K562 (cell line): ENCODE measurements around the gene LZTS2. TPM values are rescaled to one million over a fixed set of nuclear protein-coding genes. Genes with fewer than 3 reads are reported as not detected.
A peak's percentile ranks its signal among the peaks of the same experiment; 100 is the strongest.

ENCODE experiments used
- CBX5 ChIP-seq: IDR thresholded peaks from 2 replicates; pipeline ENCODE4 v1.6.1; 2014; ENCODE audit warnings: low read depth, borderline replicate concordance
- CEBPB ChIP-seq: fragments of 450-650 bp; IDR thresholded peaks from 2 replicates; pipeline ENCODE4 v1.6.1; 2016; ENCODE audit warnings: missing genetic modification characterization, missing compliant biosample characterization
- CXXC5 ChIP-seq: fragments of 250-450 bp; sonication (Bioruptor Pico); IDR thresholded peaks from 2 replicates; pipeline ENCODE4 v1.8.0; 2022; ENCODE audit warnings: inconsistent platforms, mild to moderate bottlenecking, moderate library complexity
- ELF2 ChIP-seq: fragments of 250-450 bp; sonication (Bioruptor Pico); IDR thresholded peaks from 2 replicates; pipeline ENCODE4 v1.5.0; 2021; ENCODE audit warnings: mild to moderate bottlenecking
- FOXA3 ChIP-seq, 2 experiments: fragments of 450-650 bp in 1 of 2; sonication (generic) in 1 of 2; formaldehyde crosslinking; IDR thresholded peaks in 1 of 2; conservative IDR thresholded peaks in 1 of 2; 2 replicates each; pipeline versions ENCODE4 v1.4.0 to v1.8.0; 2020 to 2022; ENCODE audit warnings: mild to moderate bottlenecking in 2 of 2, missing genetic modification reagents in 1 of 2
- FOXO4 ChIP-seq: fragments of 450-650 bp; formaldehyde crosslinking; IDR thresholded peaks from 2 replicates; pipeline ENCODE4 v1.4.0; 2020; ENCODE audit warnings: mild to moderate bottlenecking, moderate library complexity
- GTF2E2 ChIP-seq: fragments of 200-800 bp; sonication (Bioruptor generic); IDR thresholded peaks from 2 replicates; pipeline ENCODE4 v1.6.1; 2016; ENCODE audit warnings: missing genetic modification characterization, missing compliant biosample characterization
- KDM4B ChIP-seq, 2 experiments: fragments of 450-650 bp in 1 of 2; sonication (generic) in 1 of 2; IDR thresholded peaks; 2 replicates each; pipeline ENCODE4 v1.6.1; 2016 to 2017; ENCODE audit warnings: borderline replicate concordance in 2 of 2, antibody characterized with exemption in 1 of 2, low read depth in 1 of 2, mild to moderate bottlenecking in 1 of 2
- KDM5B ChIP-seq: fragments of 200-600 bp; sonication (generic); IDR thresholded peaks from 2 replicates; pipeline ENCODE4 v1.6.1; 2012; ENCODE audit warnings: low read depth, mild to moderate bottlenecking, moderate library complexity, low read length, control low read depth, inconsistent platforms; ENCODE audit not compliant: insufficient replicate concordance
- MAFG ChIP-seq: fragments of 450-650 bp; conservative IDR thresholded peaks from 2 replicates; pipeline ENCODE4 v1.6.1; 2016; ENCODE audit warnings: missing genetic modification characterization, missing compliant biosample characterization
- MLLT1 ChIP-seq, 2 experiments: fragments of 450-650 bp; IDR thresholded peaks; 2 replicates each; pipeline ENCODE4 v1.6.1; 2016
- NCOA1 ChIP-seq: fragments of 450-650 bp; IDR thresholded peaks from 2 replicates; pipeline ENCODE4 v1.6.1; 2016; ENCODE audit warnings: low read depth
- PCBP1 ChIP-seq: fragments of 200-400 bp; formaldehyde crosslinking; IDR thresholded peaks from 2 replicates; pipeline ENCODE4 v1.6.1; 2018; ENCODE audit warnings: mild to moderate bottlenecking, low read depth, low read length; ENCODE audit not compliant: poor library complexity, severe bottlenecking
- RBM22 ChIP-seq: fragments of 200-400 bp; formaldehyde crosslinking; IDR thresholded peaks from 2 replicates; pipeline ENCODE4 v1.6.1; 2018; ENCODE audit warnings: low read length, low read depth; ENCODE audit not compliant: poor library complexity, severe bottlenecking
- RCOR1 ChIP-seq, 2 experiments: IDR thresholded peaks; 2 replicates each; pipeline ENCODE4 v1.6.1; 2012; ENCODE audit warnings: low read depth in 2 of 2, low read length in 2 of 2, borderline replicate concordance in 1 of 2, improper control_type of control experiment in 1 of 2
- SPI1 ChIP-seq: IDR thresholded peaks from 2 replicates; pipeline ENCODE4 v1.6.1; 2011; ENCODE audit warnings: low read depth, low read length, control low read depth, borderline replicate concordance
- U2AF2 ChIP-seq: fragments of 200-400 bp; formaldehyde crosslinking; optimal IDR thresholded peaks from 2 replicates; pipeline ENCODE3; 2017; ENCODE audit warnings: low read depth, mild to moderate bottlenecking, low read length
- XRCC3 ChIP-seq: fragments of 450-650 bp; IDR thresholded peaks from 2 replicates; pipeline ENCODE4 v1.6.1; 2017; ENCODE audit warnings: mild to moderate bottlenecking, moderate library complexity
- ZNF146 ChIP-seq: IDR thresholded peaks from one replicate; pipeline ENCODE4 v1.6.1; 2018; ENCODE audit warnings: missing compliant biosample characterization; ENCODE audit not compliant: unreplicated experiment
- ZNF24 ChIP-seq: fragments of 450-650 bp; IDR thresholded peaks from 2 replicates; pipeline ENCODE4 v1.6.1; 2016
- polyA plus RNA-seq, 8 experiments: library from polyadenylated mRNA; depleted of rRNA in 4 of 8; stranded (reverse) in 5 of 8; unstranded in 3 of 8; fragments of >200 nt; fragmentation: Nextera tagmentation in 2 of 8; fragmentation: Illumina TruSeq in 1 of 8; extraction: Ambion mirVana in 2 of 8; extraction: Trizol in 1 of 8; gene quantifications; 2 replicates each; pipeline versions ENCODE4 v1.2.1 to v1.2.3, GENCODE V29; 2011 to 2014; ENCODE audit warnings: inconsistent platforms in 1 of 8, missing spikeins in 1 of 8
- total RNA-seq, 7 experiments: library from RNA; depleted of rRNA in 6 of 7; stranded (reverse); fragments of >200 nt in 6 of 7; fragmentation: Illumina TruSeq in 2 of 7; extraction: Trizol in 2 of 7; gene quantifications; 2 replicates each; pipeline versions ENCODE4 v1.2.1 to v1.2.3, GENCODE V29; 2011 to 2021; ENCODE audit warnings: low replicate concordance in 1 of 7
- TF ChIP-seq, protein P1 (sequence below): fragments of 450-650 bp; conservative IDR thresholded peaks from 2 replicates; pipeline ENCODE4 v1.6.1; 2016; ENCODE audit warnings: missing genetic modification characterization, low read depth, mild to moderate bottlenecking, missing compliant biosample characterization, moderate library complexity
- TF ChIP-seq, protein P2 (sequence below): fragments of 450-650 bp; IDR thresholded peaks from 2 replicates; pipeline ENCODE4 v1.6.1; 2016; ENCODE audit warnings: antibody characterized with exemption

LZTS2 gene
- total and polyA plus RNA-seq, 9 of the 15 experiments (the other 6 are each of a cell fraction or from before 2014, with no cell fraction given), result 0.23 to 42.5 (median 14.7) TPM

DNA sequence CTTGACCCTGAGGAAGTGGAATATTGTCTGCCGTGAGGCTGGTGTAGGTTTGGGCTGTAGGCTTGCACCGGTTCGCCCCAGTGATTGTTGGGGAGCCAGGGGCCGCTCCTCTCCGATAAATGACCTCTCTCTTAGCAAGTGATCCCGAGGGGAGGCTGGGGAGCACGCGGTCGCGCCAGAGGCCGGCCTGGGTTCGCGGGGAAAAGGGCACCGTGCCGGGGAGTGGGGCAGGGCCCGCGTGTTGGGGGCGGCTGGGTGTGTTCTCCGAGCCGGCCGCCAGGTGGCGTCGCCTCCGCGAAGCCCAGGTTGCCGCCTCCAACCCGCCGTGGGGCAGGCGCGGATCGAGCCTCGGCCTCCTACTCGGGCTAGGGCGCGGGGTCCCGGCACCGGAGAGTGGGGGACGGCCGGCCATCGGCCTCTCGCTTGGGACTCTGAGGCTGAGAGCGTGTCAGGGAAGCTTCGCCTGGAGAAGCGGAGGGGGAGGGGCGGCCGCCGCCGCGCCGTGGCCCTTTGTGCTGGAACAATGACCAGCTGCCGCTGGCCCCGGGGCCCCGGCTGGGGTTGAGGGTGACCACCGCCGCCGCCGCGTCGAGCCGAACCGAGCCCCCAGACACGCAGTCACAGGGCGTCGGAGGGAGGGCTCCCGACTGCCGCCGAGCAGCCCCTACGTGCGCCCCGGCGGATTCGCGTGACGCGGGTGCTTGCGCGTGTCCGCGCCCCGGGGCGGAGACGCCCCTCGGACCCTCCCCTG, 442 bp upstream of the LZTS2 start (continued):
- TF ChIP-seq KDM4B (IDR thresholded peaks at IDR 0.05; ENCODE audit: borderline replicate concordance in 2 of 2, low read depth in 1 of 2), result no peak
- no peak for TF ChIP-seq U2AF2
- TF ChIP-seq XRCC3, result no peak
- TF ChIP-seq SPI1, result no peak
- TF ChIP-seq FOXO4 (CRISPR knock-in tag), result no peak
- TF ChIP-seq, protein P1, sequence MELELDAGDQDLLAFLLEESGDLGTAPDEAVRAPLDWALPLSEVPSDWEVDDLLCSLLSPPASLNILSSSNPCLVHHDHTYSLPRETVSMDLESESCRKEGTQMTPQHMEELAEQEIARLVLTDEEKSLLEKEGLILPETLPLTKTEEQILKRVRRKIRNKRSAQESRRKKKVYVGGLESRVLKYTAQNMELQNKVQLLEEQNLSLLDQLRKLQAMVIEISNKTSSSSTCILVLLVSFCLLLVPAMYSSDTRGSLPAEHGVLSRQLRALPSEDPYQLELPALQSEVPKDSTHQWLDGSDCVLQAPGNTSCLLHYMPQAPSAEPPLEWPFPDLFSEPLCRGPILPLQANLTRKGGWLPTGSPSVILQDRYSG (tag), result no peak
- no peak for TF ChIP-seq NCOA1
- no peak for TF ChIP-seq PCBP1
- TF ChIP-seq CBX5, result no peak
- 0 out of 2 replicates have a peak, but pooled peaks have one; percentile 20 for TF ChIP-seq ELF2 (CRISPR knock-in tag)
- TF ChIP-seq FOXA3 (CRISPR knock-in tag; conservative IDR thresholded peaks at IDR 0.05 in 1 of 2, IDR thresholded peaks at IDR 0.05 in 1 of 2), result 0 out of 4 replicates have a peak, but pooled peaks of 1 of the 2 experiments have one; percentile 50
- no peak for TF ChIP-seq RCOR1 (IDR thresholded peaks at IDR 0.05; ENCODE audit: borderline replicate concordance in 1 of 2, low read depth in 2 of 2, low read length in 2 of 2)
- TF ChIP-seq ZNF146 (CRISPR knock-in tag), result no peak
- no peak for TF ChIP-seq ZNF24
- TF ChIP-seq, protein P2, sequence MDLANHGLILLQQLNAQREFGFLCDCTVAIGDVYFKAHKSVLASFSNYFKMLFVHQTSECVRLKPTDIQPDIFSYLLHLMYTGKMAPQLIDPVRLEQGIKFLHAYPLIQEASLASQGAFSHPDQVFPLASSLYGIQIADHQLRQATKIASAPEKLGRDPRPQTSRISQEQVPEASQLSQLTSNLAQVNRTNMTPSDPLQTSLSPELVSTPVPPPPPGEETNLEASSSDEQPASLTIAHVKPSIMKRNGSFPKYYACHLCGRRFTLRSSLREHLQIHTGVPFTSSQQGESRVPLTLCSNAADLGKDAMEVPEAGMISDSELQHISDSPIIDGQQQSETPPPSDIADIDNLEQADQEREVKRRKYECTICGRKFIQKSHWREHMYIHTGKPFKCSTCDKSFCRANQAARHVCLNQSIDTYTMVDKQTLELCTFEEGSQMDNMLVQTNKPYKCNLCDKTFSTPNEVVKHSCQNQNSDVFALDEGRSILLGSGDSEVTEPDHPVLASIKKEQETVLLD, result no peak
- TF ChIP-seq CEBPB (tag), result no peak
- TF ChIP-seq RBM22, result no peak
- peak; percentile 57 for TF ChIP-seq KDM5B
- no peak for TF ChIP-seq MAFG (tag)
- peak; percentile 60 for TF ChIP-seq CXXC5 (CRISPR knock-in tag)
- no peak for TF ChIP-seq GTF2E2 (tag)
- no peak for TF ChIP-seq MLLT1 (IDR thresholded peaks at IDR 0.05)
